CD4-positive, alpha-beta T cell treated with Interferon alpha-2 for 1 hour (primary cell): ENCODE measurements around the gene UQCC2.
A peak's percentile ranks its signal among the peaks of the same experiment; 100 is the strongest.

Experiments
- DNase-seq, 2 donors: peaks; one replicate each; pipeline ENCODE4 v3.0.0-alpha.2; 2020 to 2022

Gene UQCC2

GRCh38 chr6:33671744-33672072 lies 39.8 kb downstream of the UQCC2 start:
- DNase-seq: no peak

GRCh38 chr6:33670971-33671743 lies 40.3 kb downstream of the UQCC2 start:
- no peak for DNase-seq

- no peak for DNase-seq
These were observed 41.3 kb downstream of the UQCC2 start for GRCh38 chr6:33670086-33670660.

- peak; percentile 56 to 77 for DNase-seq
These were observed 42.6 kb downstream of the UQCC2 start for GRCh38 chr6:33668914-33669313.

- DNase-seq: no peak
These were observed 43.2 kb downstream of the UQCC2 start for GRCh38 chr6:33668328-33668727.

GRCh38 chr6:33667776-33668175 lies 43.7 kb downstream of the UQCC2 start:
- no peak for DNase-seq

GRCh38 chr6:33667072-33667471 lies 44.4 kb downstream of the UQCC2 start:
- DNase-seq: no peak

GRCh38 chr6:33665957-33666356 lies 45.5 kb downstream of the UQCC2 start:
- no peak for DNase-seq

GRCh38 chr6:33664506-33665057 lies 46.9 kb downstream of the UQCC2 start:
- DNase-seq: no peak

- no peak for DNase-seq
These were observed 47.6 kb downstream of the UQCC2 start for GRCh38 chr6:33663727-33664449.

- no peak for DNase-seq
These were observed 48.5 kb downstream of the UQCC2 start for GRCh38 chr6:33663028-33663427.

- no peak for DNase-seq
These were observed 49.2 kb downstream of the UQCC2 start for GRCh38 chr6:33662318-33662717.

- no peak for DNase-seq
These were observed 50.2 kb downstream of the UQCC2 start for GRCh38 chr6:33661106-33661838.

GRCh38 chr6:33659986-33660385 lies 51.5 kb downstream of the UQCC2 start:
- no peak for DNase-seq

GRCh38 chr6:33658982-33659689 lies 52.4 kb downstream of the UQCC2 start:
- DNase-seq: no peak

GRCh38 chr6:33656844-33657243 lies 54.7 kb downstream of the UQCC2 start:
- no peak for DNase-seq

- DNase-seq: no peak
These were observed 56.5 kb downstream of the UQCC2 start for GRCh38 chr6:33654831-33655554.

- DNase-seq: no peak
These were observed 59.5 kb downstream of the UQCC2 start for GRCh38 chr6:33652002-33652401.

GRCh38 chr6:33651403-33651802 lies 60.1 kb downstream of the UQCC2 start:
- no peak for DNase-seq
